ENCODE measurements around the gene NUP214. TPM values are rescaled to one million over a fixed set of nuclear protein-coding genes. Genes with fewer than 3 reads are reported as not detected.
A peak's percentile ranks its signal among the peaks of the same experiment; 100 is the strongest.

The NUP214 gene
- total RNA-seq, 1 donor from 2014 or later: 56.5 TPM

DNA sequence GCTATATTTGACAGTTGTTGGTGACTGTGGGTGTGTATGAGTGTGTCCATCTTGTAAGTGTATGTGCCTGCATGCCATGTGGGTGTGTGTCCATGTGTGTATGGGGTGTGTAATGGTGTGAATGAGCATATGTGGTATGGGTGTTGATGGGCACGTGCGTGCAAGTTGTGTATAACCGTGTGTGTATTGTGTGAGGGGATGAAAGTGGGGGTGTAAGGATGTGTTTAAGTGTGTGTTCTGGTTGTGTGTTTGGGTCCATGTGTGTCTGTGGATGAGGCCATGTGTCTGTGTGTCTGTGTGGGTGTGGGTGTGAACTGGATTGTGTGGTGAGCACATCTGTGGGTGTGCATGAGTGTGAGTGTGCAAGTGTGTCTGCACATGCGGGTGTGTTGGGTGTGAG lies 156.8 kb downstream of the NUP214 start:
- Mint-ChIP-seq H3K4me3 (ENCODE audit: unreplicated experiment) (peak overlapping the region; percentile 79), H3K27me3 (ENCODE audit: unreplicated experiment) (peaks cover 16% of the 10 kb centered on the region), H3K36me3 (ENCODE audit: unreplicated experiment) (no peaks in the 10 kb centered on the region), H3K9me3 (ENCODE audit: unreplicated experiment) (peaks cover 12% of the 10 kb centered on the region), H3K27ac (ENCODE audit: unreplicated experiment) (peak overlapping the region; percentile 45), H3K4me1 (ENCODE audit: low read depth, unreplicated experiment) (peaks cover 16% of the 10 kb centered on the region)
- DNase-seq: no peak
- TF ChIP-seq, protein P1, sequence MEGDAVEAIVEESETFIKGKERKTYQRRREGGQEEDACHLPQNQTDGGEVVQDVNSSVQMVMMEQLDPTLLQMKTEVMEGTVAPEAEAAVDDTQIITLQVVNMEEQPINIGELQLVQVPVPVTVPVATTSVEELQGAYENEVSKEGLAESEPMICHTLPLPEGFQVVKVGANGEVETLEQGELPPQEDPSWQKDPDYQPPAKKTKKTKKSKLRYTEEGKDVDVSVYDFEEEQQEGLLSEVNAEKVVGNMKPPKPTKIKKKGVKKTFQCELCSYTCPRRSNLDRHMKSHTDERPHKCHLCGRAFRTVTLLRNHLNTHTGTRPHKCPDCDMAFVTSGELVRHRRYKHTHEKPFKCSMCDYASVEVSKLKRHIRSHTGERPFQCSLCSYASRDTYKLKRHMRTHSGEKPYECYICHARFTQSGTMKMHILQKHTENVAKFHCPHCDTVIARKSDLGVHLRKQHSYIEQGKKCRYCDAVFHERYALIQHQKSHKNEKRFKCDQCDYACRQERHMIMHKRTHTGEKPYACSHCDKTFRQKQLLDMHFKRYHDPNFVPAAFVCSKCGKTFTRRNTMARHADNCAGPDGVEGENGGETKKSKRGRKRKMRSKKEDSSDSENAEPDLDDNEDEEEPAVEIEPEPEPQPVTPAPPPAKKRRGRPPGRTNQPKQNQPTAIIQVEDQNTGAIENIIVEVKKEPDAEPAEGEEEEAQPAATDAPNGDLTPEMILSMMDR (IDR thresholded peaks at IDR 0.05; ENCODE audit: partially characterized antibody, unreplicated experiment): no peak

- H3K4me1 Mint-ChIP-seq (ENCODE audit: low read depth, unreplicated experiment): peaks cover 17% of the 10 kb centered on the region
- TF ChIP-seq, protein P1 (IDR thresholded peaks at IDR 0.05; ENCODE audit: partially characterized antibody, unreplicated experiment): no peak
- DNase-seq: peak; percentile 72
- peaks cover 16% of the 10 kb centered on the region for H3K27me3 Mint-ChIP-seq (ENCODE audit: unreplicated experiment)
- H3K9me3 Mint-ChIP-seq (ENCODE audit: unreplicated experiment): peaks cover 12% of the 10 kb centered on the region
- no peaks in the 10 kb centered on the region for H3K36me3 Mint-ChIP-seq (ENCODE audit: unreplicated experiment)
- H3K4me3 Mint-ChIP-seq (ENCODE audit: unreplicated experiment): peak overlapping the region; percentile 70
- H3K27ac Mint-ChIP-seq (ENCODE audit: unreplicated experiment): no peak overlapping the region
Observed at GRCh38 chr9:131282688-131283422, 157.5 kb downstream of the NUP214 start.

Other genes with a start within 250 kb of the NUP214 start
- not detected for gene QRFP, start 228.8 kb upstream of the NUP214 start, total RNA-seq (ENCODE audit: unreplicated experiment)
- not detected for gene FIBCD1, start 186.3 kb upstream of the NUP214 start, total RNA-seq (ENCODE audit: unreplicated experiment)
- 0.17 TPM for gene LAMC3, start 116.4 kb upstream of the NUP214 start, total RNA-seq (ENCODE audit: unreplicated experiment)
- gene AIF1L, start 29.1 kb upstream of the NUP214 start, total RNA-seq (ENCODE audit: unreplicated experiment): 16.7 TPM
- 14.9 TPM for gene FAM78A, start 150.9 kb downstream of the NUP214 start, total RNA-seq (ENCODE audit: unreplicated experiment)
- gene PLPP7, start 164.1 kb downstream of the NUP214 start, total RNA-seq (ENCODE audit: unreplicated experiment): 17.3 TPM

Measured in glutamatergic neuron (in vitro differentiated cells).